Astrocyte (in vitro differentiated cells and primary cell): Measurements from ENCODE around the gene FAM3B. TPM values are rescaled to one million over a fixed set of nuclear protein-coding genes. Genes with fewer than 3 reads are reported as not detected.

ENCODE experiments used
- DNase-seq: peaks from one replicate; pipeline ENCODE4 v3.0.0-alpha.2; 2010; ENCODE audit warnings: low read depth
- FAIRE-seq: peaks from 2 replicates; lab custom pipeline; 2011; peaks lifted over from hg19 to GRCh38; lab: Jason Lieb, UNC
- H2AFZ ChIP-seq: 2 replicates; pipeline ENCODE4 v1.6.0; 2012; ENCODE audit warnings: low read depth, low read length, inconsistent platforms
- H3K27ac ChIP-seq: 2 replicates; pipeline ENCODE4 v1.5.1; 2011; ENCODE audit warnings: low read depth, low read length, inconsistent platforms
- H3K27me3 ChIP-seq: 2 replicates; pipeline ENCODE4 v1.6.0; 2011; ENCODE audit warnings: low read length, inconsistent platforms; ENCODE audit not compliant: insufficient read depth
- H3K36me3 ChIP-seq: 2 replicates; pipeline ENCODE4 v1.5.1; 2011; ENCODE audit warnings: low read length, inconsistent platforms; ENCODE audit not compliant: insufficient read depth
- H3K4me1 ChIP-seq: 2 replicates; pipeline ENCODE4 v1.5.1; 2011; ENCODE audit warnings: low read length, inconsistent platforms; ENCODE audit not compliant: insufficient read depth
- H3K4me2 ChIP-seq: 2 replicates; pipeline ENCODE4 v1.6.0; 2012; ENCODE audit warnings: low read length, inconsistent platforms
- H3K4me3 ChIP-seq: 2 replicates; pipeline ENCODE4 v1.5.1; 2011; ENCODE audit warnings: low read depth, mild to moderate bottlenecking, low read length, inconsistent platforms; ENCODE audit not compliant: insufficient read depth
- H3K79me2 ChIP-seq: 2 replicates; pipeline ENCODE4 v1.6.0; 2012; ENCODE audit warnings: mild to moderate bottlenecking, low read length, inconsistent platforms; ENCODE audit not compliant: insufficient read depth
- H3K9ac ChIP-seq: 2 replicates; pipeline ENCODE4 v1.6.0; 2012; ENCODE audit warnings: mild to moderate bottlenecking, low read length, inconsistent platforms
- H3K9me3 ChIP-seq: 2 replicates; pipeline ENCODE4 v1.5.1; 2012; ENCODE audit warnings: low read depth, mild to moderate bottlenecking, low read length, inconsistent platforms; ENCODE audit not compliant: insufficient read depth
- H4K20me1 ChIP-seq: 2 replicates; pipeline ENCODE4 v1.6.0; 2012; ENCODE audit warnings: low read length, inconsistent platforms; ENCODE audit not compliant: insufficient read depth
- H3K27ac Mint-ChIP-seq: one replicate; pipeline ENCODE4 v1.8.0; 2021; ENCODE audit warnings: mild to moderate bottlenecking, mixed read lengths; ENCODE audit not compliant: unreplicated experiment
- H3K27me3 Mint-ChIP-seq: one replicate; pipeline ENCODE4 v1.8.0; 2021; ENCODE audit warnings: low read depth, mixed read lengths; ENCODE audit not compliant: unreplicated experiment
- H3K36me3 Mint-ChIP-seq: one replicate; pipeline ENCODE4 v1.8.0; 2021; ENCODE audit warnings: low read depth, mixed read lengths; ENCODE audit not compliant: unreplicated experiment
- H3K4me1 Mint-ChIP-seq: one replicate; pipeline ENCODE4 v1.8.0; 2021; ENCODE audit warnings: low read depth, mixed read lengths; ENCODE audit not compliant: unreplicated experiment
- H3K4me3 Mint-ChIP-seq: one replicate; pipeline ENCODE4 v1.8.0; 2021; ENCODE audit warnings: mild to moderate bottlenecking, moderate library complexity, mixed read lengths; ENCODE audit not compliant: unreplicated experiment
- H3K9me3 Mint-ChIP-seq: one replicate; pipeline ENCODE4 v1.8.0; 2021; ENCODE audit warnings: mild to moderate bottlenecking, mixed read lengths; ENCODE audit not compliant: unreplicated experiment
- EZH2 ChIP-seq: IDR thresholded peaks from 2 replicates; pipeline ENCODE4 v1.6.1; 2012; ENCODE audit warnings: mild to moderate bottlenecking, low read length, inconsistent platforms; ENCODE audit not compliant: insufficient read depth
- total RNA-seq: library from RNA; stranded (reverse); gene quantifications from 2 replicates; pipeline ENCODE4 v1.2.1, GENCODE V29; 2021
- TF ChIP-seq, protein P1 (sequence below): IDR thresholded peaks from 2 replicates; pipeline ENCODE4 v1.5.1; 2011; ENCODE audit warnings: low read depth, mild to moderate bottlenecking, inconsistent platforms, low read length, moderate library complexity; ENCODE audit not compliant: insufficient read depth

The FAM3B gene
- total RNA-seq, 1 donor from 2014 or later: not detected

DNA sequence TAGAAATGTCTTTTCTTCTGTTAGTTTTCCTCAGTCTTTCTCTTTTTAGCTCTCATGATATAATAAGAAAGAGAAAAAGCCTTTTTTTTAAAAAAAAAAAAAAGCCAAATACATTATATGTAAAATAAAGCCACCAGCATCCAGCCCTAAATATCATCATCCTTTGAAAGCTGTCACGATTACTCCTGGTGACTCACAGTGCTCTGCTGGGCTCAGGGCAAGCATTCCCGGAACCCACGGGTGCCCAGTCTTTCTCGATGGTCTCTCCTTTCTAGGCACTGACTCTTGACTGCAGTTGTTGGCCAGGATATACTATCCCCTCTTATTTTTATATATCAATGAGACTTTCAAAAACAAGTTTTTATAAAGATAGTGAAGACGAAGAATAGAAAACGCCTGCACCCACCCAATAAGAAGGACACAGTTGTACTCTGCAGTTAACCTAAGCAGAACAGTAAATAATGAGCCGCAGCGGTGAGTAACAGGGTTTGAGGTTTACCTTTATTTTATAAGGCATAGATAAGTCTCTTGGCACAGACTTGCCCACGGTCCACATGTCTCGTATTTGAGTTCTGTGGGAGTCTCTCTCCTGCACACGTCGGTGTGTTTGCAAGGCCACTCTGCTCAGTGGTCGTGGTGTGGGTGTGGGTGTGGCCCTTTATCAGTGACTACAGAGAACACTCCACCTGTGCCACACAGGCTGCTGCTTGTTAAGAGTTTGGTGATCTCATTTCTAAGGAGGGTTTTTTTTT lies 29.5 kb downstream of the FAM3B start:
- H3K4me3 ChIP-seq: no peak overlapping the region
- TF ChIP-seq EZH2: no peak
- TF ChIP-seq, protein P1, sequence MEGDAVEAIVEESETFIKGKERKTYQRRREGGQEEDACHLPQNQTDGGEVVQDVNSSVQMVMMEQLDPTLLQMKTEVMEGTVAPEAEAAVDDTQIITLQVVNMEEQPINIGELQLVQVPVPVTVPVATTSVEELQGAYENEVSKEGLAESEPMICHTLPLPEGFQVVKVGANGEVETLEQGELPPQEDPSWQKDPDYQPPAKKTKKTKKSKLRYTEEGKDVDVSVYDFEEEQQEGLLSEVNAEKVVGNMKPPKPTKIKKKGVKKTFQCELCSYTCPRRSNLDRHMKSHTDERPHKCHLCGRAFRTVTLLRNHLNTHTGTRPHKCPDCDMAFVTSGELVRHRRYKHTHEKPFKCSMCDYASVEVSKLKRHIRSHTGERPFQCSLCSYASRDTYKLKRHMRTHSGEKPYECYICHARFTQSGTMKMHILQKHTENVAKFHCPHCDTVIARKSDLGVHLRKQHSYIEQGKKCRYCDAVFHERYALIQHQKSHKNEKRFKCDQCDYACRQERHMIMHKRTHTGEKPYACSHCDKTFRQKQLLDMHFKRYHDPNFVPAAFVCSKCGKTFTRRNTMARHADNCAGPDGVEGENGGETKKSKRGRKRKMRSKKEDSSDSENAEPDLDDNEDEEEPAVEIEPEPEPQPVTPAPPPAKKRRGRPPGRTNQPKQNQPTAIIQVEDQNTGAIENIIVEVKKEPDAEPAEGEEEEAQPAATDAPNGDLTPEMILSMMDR: no peak
- H4K20me1 ChIP-seq: no peaks in the 10 kb centered on the region
- no peaks in the 10 kb centered on the region for H3K4me1 ChIP-seq
- FAIRE-seq (no peak), DNase-seq (no peak)
- no peaks in the 10 kb centered on the region for H3K36me3 ChIP-seq
- H2AFZ ChIP-seq: no peak overlapping the region
- no peak overlapping the region for H3K4me3 Mint-ChIP-seq
- H3K27me3 Mint-ChIP-seq: peaks cover 15% of the 10 kb centered on the region
- H3K79me2 ChIP-seq: no peaks in the 10 kb centered on the region
- H3K9me3 ChIP-seq: no peaks in the 10 kb centered on the region
- peaks cover 2% of the 10 kb centered on the region for H3K27me3 ChIP-seq
- H3K9me3 Mint-ChIP-seq: peaks cover 10% of the 10 kb centered on the region
- H3K4me1 Mint-ChIP-seq: peaks cover 2% of the 10 kb centered on the region
- no peak overlapping the region for H3K9ac ChIP-seq
- H3K4me2 ChIP-seq: no peak overlapping the region
- no peak overlapping the region for H3K27ac ChIP-seq
- no peaks in the 10 kb centered on the region for H3K36me3 Mint-ChIP-seq
- no peak overlapping the region for H3K27ac Mint-ChIP-seq

DNA sequence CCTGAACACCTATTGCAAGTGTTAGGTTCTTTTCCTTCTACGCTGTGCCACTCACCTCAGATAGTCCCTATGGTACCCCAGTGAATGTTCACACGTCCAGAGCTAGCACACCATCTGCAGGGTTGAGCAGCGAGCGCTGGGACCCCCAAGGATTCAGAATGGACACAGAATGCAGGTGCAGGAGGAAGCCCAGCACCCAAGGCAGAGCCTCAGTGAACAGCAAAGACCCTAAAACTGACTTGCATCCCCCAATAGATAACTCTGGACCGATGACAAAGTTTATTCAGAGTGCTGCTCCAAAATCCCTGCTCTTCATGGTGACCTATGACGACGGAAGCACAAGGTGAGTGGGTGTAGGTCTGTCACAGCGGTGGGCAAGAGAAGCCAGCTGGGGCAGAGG lies 30.2 kb downstream of the FAM3B start:
- DNase-seq (no peak), FAIRE-seq (no peak)
- Mint-ChIP-seq H3K36me3 (no peaks in the 10 kb centered on the region), H3K27ac (no peak overlapping the region), H3K4me1 (peaks cover 2% of the 10 kb centered on the region), H3K9me3 (peaks cover 10% of the 10 kb centered on the region), H3K27me3 (peaks cover 15% of the 10 kb centered on the region), H3K4me3 (no peak overlapping the region)
- no peaks in the 10 kb centered on the region for H3K36me3 ChIP-seq
- no peak overlapping the region for H2AFZ ChIP-seq
- no peaks in the 10 kb centered on the region for H3K79me2 ChIP-seq
- no peaks in the 10 kb centered on the region for H4K20me1 ChIP-seq
- H3K27ac ChIP-seq: no peak overlapping the region
- H3K4me1 ChIP-seq: no peaks in the 10 kb centered on the region
- H3K4me2 ChIP-seq: no peak overlapping the region
- H3K27me3 ChIP-seq: peaks cover 2% of the 10 kb centered on the region
- no peak overlapping the region for H3K4me3 ChIP-seq
- no peak overlapping the region for H3K9ac ChIP-seq
- H3K9me3 ChIP-seq: no peaks in the 10 kb centered on the region
- TF ChIP-seq, protein P1: no peak
- no peak for TF ChIP-seq EZH2

DNA sequence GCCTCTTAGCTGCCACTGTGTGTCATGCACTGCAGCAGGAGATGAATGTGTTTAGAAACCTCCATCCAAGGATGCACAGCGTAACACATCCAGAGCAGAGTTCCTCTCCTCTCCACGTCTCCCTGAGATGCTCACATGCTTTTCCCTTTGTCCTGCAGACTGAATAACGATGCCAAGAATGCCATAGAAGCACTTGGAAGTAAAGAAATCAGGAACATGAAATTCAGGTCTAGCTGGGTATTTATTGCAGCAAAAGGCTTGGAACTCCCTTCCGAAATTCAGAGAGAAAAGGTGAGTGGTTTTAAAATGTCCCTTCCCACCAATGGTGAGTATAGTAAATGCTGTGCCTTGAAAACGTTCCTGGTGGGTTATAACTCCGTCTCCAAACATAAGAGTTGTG lies 31.8 kb downstream of the FAM3B start:
- no peaks in the 10 kb centered on the region for H3K36me3 ChIP-seq
- H3K9ac ChIP-seq: no peak overlapping the region
- H3K4me1 Mint-ChIP-seq: peaks cover 2% of the 10 kb centered on the region
- H3K4me1 ChIP-seq: no peaks in the 10 kb centered on the region
- DNase-seq (no peak), FAIRE-seq (no peak)
- no peaks in the 10 kb centered on the region for H3K9me3 ChIP-seq
- H3K27me3 ChIP-seq: peaks cover 2% of the 10 kb centered on the region
- TF ChIP-seq, protein P1: no peak
- no peak for TF ChIP-seq EZH2
- H3K36me3 Mint-ChIP-seq: no peaks in the 10 kb centered on the region
- no peak overlapping the region for H3K4me3 ChIP-seq
- no peak overlapping the region for H3K27ac Mint-ChIP-seq
- H2AFZ ChIP-seq: no peak overlapping the region
- H3K27me3 Mint-ChIP-seq: peaks cover 17% of the 10 kb centered on the region
- no peaks in the 10 kb centered on the region for H4K20me1 ChIP-seq
- H3K4me2 ChIP-seq: no peak overlapping the region
- no peaks in the 10 kb centered on the region for H3K79me2 ChIP-seq
- no peaks in the 10 kb centered on the region for H3K9me3 Mint-ChIP-seq
- no peak overlapping the region for H3K4me3 Mint-ChIP-seq
- H3K27ac ChIP-seq: no peak overlapping the region
